AG09319 (cell line): ENCODE results near the gene TIMP2.
"Not testable (repeated sequence)": the region's sequence is repeated elsewhere in the genome, so short reads cannot be mapped to it uniquely, and the experiment has no call there.

Source experiments
- DNase-seq: peaks from one replicate; pipeline ENCODE4 v3.0.0-alpha.2; 2010; ENCODE audit warnings: low read depth; ENCODE audit errors: extremely low read depth
- CTCF ChIP-seq: IDR thresholded peaks from 2 replicates; pipeline ENCODE4 v1.5.1; 2011; ENCODE audit warnings: low read depth, mild to moderate bottlenecking, inconsistent platforms, low read length, moderate library complexity

TIMP2 gene

DNA sequence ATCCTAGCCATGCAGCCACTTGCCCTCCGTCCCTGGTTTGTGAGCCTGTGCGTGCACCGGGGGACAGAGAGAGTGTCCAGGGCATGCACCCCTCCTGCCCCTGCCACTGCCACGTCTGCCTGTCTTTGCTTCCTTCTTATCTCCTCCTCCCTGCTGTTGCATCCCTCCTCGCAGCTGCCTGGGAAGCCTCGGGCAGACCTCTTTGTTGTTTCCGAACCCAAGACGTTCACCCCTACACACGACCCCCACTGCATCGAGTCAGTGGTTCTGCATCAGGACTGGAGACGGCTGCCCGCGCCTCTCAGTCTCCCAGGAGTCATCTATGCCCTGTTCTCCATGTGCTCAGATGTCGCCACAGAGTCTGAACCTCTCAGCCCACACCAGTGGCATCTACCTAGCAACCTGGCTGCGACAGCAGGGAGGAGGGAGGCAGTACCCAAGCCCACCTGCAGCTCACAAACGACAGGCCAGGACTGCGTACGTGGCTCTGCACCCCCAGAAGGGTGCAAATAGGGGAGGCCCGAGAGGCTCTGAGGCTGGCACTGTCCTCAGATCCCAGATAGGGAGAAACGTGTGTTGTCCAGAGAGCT, 5.2 kb downstream of the TIMP2 start:
- no peak for TF ChIP-seq CTCF
- DNase-seq: no peak

GRCh38 chr17:78918979-78919378, 6.2 kb downstream of the TIMP2 start:
- TF ChIP-seq CTCF: no peak
- no peak for DNase-seq

DNA sequence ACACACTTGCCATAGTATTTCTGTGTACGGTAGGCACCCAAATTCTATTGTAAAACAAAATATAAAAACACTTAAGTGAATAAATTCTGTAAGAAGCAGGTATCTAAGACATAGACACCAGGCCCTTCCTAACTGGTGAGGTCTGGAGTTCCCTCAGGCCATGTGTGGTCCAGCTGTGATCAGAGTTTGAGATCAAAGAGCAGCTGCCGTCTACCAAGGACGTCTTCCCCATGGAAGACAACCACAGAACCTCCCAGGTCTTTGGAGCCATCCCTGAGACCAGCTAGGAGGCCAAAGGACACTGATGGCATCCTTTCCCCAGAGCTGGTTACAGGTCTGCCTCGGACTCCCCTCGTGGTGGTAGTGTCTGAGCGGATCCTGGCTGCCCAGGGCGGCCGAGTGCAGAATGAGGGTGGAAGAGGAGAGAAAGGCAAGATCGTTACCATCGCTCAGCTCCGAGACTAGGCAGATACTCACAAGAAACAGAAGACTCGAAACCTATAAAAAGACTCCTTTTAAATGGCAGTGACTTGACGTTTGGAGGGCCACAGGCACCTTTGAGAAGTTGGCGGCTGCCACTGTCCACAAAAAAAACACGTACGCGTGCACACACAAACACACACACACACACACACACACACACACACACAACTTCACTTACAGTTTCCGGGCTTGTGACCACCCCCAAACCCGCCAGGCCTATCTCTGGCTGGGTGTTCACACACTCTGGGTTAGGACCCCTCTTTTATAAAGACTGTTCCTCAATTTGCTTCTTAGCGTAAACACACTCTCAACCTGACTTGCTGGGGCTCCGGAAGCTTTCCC, 7.5 kb downstream of the TIMP2 start:
- TF ChIP-seq CTCF: no peak
- no peak for DNase-seq

DNA sequence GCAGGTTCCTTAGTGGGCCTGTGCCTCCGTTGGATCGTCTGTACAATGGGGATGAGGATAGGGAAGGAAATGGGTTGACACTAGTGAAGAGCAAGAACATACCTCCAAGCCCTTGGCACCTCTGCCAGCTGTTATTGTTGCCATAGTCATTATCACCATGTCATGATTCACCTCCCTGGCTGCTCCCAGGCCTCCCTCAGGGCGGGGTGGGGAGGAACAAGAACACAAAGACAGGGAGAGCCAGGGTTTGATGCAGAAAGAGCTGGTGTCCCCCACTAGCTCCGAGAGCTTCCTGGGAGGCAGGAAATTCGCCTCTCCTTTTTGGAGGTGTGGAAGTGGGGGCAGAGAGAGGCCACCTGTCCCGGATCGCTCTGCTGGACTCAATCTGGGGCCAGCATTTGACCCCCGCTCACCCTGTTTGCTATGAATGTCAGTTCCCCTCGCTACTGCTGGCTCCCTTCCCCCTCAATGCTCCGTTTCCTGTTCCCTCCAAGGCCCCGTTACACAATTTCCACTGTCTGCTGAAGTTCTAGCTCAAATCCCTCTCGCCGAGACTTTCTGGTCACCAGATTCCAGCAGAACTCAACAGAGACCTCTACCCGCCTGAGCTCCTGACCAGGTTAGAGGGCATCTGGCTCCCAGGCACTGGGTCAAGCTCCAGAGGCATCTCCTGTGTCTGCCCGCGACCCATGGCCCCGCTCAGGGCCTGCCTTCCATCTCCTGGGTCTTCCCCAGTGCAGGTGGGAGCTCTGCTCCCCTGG, 9.1 kb downstream of the TIMP2 start:
- no peak for TF ChIP-seq CTCF
- DNase-seq: no peak

DNA sequence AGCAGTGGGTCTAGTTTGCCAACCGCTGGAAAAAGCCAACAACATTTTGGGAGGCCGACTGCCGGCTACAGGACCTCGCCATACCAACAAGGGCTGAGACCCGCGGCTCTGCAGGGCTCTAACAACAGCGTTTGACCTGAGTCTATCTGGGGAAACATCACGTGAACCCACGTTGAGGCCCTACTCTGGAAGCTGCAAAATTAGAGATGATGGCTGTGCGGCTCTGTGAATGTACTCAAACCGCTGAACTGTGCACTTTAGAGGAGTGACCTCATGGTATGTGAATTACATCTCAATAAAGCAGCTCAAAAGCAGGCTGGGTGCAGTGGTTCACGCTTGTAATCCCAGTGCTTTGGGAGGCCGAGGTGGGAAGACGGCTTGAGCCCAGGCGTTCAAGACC, 12.1 kb downstream of the TIMP2 start:
- TF ChIP-seq CTCF: no peak
- no peak for DNase-seq

DNA sequence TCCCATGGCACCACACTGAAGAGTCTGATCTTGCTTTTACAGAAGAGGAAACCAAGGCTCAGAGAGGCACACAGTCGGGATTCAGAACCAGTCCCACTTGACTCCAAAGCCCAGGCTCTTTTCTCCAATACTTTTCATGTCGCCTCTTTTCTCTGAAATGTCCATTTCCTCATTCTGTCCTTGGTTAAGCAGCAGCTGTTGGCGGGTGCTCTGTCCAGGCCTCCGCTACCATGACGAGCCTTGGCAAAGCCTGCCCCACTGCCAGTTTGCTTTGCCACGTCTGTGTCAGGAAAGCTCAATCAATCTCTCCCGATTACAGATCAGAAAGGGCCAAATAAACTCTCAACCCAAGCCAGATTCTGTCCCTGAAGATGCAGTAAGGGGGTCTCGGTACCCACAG, 13.1 kb downstream of the TIMP2 start:
- TF ChIP-seq CTCF: no peak
- DNase-seq: no peak

DNA sequence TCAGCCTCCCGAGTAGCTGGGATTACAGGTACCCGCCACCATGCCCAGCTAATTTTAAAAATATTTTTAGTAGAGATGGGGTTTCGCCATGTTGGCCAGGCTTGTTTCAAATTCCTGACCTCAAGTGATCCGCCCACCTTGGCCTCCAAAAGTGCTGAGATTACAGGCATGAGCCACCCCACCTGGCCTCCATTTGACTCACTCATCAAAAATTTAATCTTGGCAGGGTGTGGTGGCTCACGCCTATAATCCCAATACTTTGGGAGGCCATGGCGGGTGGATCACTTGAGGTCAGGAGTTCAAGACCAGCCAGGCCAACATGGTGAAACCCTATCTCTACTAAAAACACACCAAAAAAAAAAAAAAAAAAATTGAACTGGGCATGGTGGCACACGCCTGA, 13.6 kb downstream of the TIMP2 start:
- DNase-seq: not testable (repeated sequence)
